ENCODE results near the gene STIM1.
A peak's percentile ranks its signal among the peaks of the same experiment; 100 is the strongest.

The STIM1 gene

GRCh38 chr11:4074266-4074665, 218.8 kb downstream of the STIM1 start:
- DNase-seq = no peak

GRCh38 chr11:4076774-4077173, 221.3 kb downstream of the STIM1 start:
- DNase-seq = no peak

GRCh38 chr11:4083198-4083597, 227.7 kb downstream of the STIM1 start:
- DNase-seq = no peak

- no peak for DNase-seq
Observed at GRCh38 chr11:4084406-4085125, 229.1 kb downstream of the STIM1 start.

- DNase-seq = no peak
Observed at GRCh38 chr11:4085575-4085974, 230.1 kb downstream of the STIM1 start.

GRCh38 chr11:4086575-4087353, 231.3 kb downstream of the STIM1 start:
- no peak for DNase-seq

GRCh38 chr11:4087551-4087950, 232.1 kb downstream of the STIM1 start:
- DNase-seq = no peak

- no peak for DNase-seq
Observed at GRCh38 chr11:4090258-4090657, 234.8 kb downstream of the STIM1 start.

- DNase-seq = no peak
Observed at GRCh38 chr11:4092026-4092425, 236.6 kb downstream of the STIM1 start.

- no peak for DNase-seq
Observed at GRCh38 chr11:4093519-4094347, 238.3 kb downstream of the STIM1 start.

GRCh38 chr11:4094348-4095291, 239.2 kb downstream of the STIM1 start, which contains the start of gene RRM1:
TSS of gene RRM1 (plus strand) at chr11:4094799. CDS start at chr11:4095013, 214 bp downstream.
- DNase-seq = peak; percentile 93 to 98

GRCh38 chr11:4095509-4096230, 240.2 kb downstream of the STIM1 start:
- no peak for DNase-seq

- DNase-seq = no peak
Observed at GRCh38 chr11:4098026-4098621, 242.7 kb downstream of the STIM1 start.

GRCh38 chr11:4102711-4103110, 247.2 kb downstream of the STIM1 start:
- DNase-seq = no peak

GRCh38 chr11:4103269-4103668, 247.8 kb downstream of the STIM1 start:
- DNase-seq = no peak

- no peak for DNase-seq
Observed at GRCh38 chr11:4105916-4106315, 250.5 kb downstream of the STIM1 start.

GRCh38 chr11:4111834-4112233, 256.4 kb downstream of the STIM1 start:
- no peak for DNase-seq

- no peak for DNase-seq
Observed at GRCh38 chr11:4115128-4115527, 259.7 kb downstream of the STIM1 start.

- DNase-seq = no peak
Observed at GRCh38 chr11:4118107-4118506, 262.6 kb downstream of the STIM1 start.

GRCh38 chr11:4123218-4123617, 267.8 kb downstream of the STIM1 start:
- no peak for DNase-seq

GRCh38 chr11:4125141-4125540, 269.7 kb downstream of the STIM1 start:
- DNase-seq = no peak
